H9 (cell line): ENCODE results near the gene TIMM50. TPM values are rescaled to one million over a fixed set of nuclear protein-coding genes. Genes with fewer than 3 reads are reported as not detected.

Experiments used
- DNase-seq: peaks from one replicate; pipeline ENCODE4 v3.0.0-alpha.2; 2017
- H2AFZ ChIP-seq: one replicate; pipeline ENCODE4 v1.6.1; 2013; ENCODE audit warnings: mild to moderate bottlenecking, low read length, control low read depth, moderate library complexity
- H2AK5ac ChIP-seq: 2 replicates; pipeline ENCODE4 v1.6.1; 2013; ENCODE audit warnings: low read length, control low read depth, mixed read lengths; ENCODE audit not compliant: insufficient read length
- H2BK120ac ChIP-seq: one replicate; pipeline ENCODE4 v1.6.1; 2013; ENCODE audit warnings: low read depth, mild to moderate bottlenecking, low read length, control low read depth, inconsistent platforms; ENCODE audit not compliant: poor library complexity, severe bottlenecking
- H2BK12ac ChIP-seq: 2 replicates; pipeline ENCODE4 v1.6.1; 2013; ENCODE audit warnings: low read length, control low read depth, mixed read lengths, low read depth; ENCODE audit not compliant: insufficient read length
- H2BK15ac ChIP-seq: 2 replicates; pipeline ENCODE4 v1.6.1; 2013; ENCODE audit warnings: low read depth, low read length, control low read depth
- H2BK20ac ChIP-seq: one replicate; pipeline ENCODE4 v1.6.1; 2013; ENCODE audit warnings: low read depth, mild to moderate bottlenecking, low read length, control low read depth, inconsistent platforms; ENCODE audit not compliant: poor library complexity, severe bottlenecking
- H2BK5ac ChIP-seq: 2 replicates; pipeline ENCODE4 v1.6.1; 2013; ENCODE audit warnings: low read length, control low read depth, mixed read lengths; ENCODE audit not compliant: insufficient read length
- H3K14ac ChIP-seq: 2 replicates; pipeline ENCODE4 v1.6.1; 2013; ENCODE audit warnings: low read length, control low read depth; ENCODE audit not compliant: insufficient read depth
- H3K18ac ChIP-seq: 2 replicates; pipeline ENCODE4 v1.6.1; 2013; ENCODE audit warnings: low read depth, mild to moderate bottlenecking, mixed read lengths, low read length, control low read depth; ENCODE audit not compliant: insufficient read length
- H3K23ac ChIP-seq: 2 replicates; pipeline ENCODE4 v1.6.1; 2013; ENCODE audit warnings: low read length, control low read depth, mixed read lengths, low read depth; ENCODE audit not compliant: insufficient read length
- H3K23me2 ChIP-seq: 2 replicates; pipeline ENCODE4 v1.6.1; 2013; ENCODE audit warnings: low read depth, mild to moderate bottlenecking, mixed read lengths, low read length, control low read depth; ENCODE audit not compliant: insufficient read length, poor library complexity, severe bottlenecking
- H3K27ac ChIP-seq: 2 replicates; pipeline ENCODE4 v1.5.1; 2013; ENCODE audit warnings: low read length, control low read depth, mixed read lengths, low read depth; ENCODE audit not compliant: insufficient read length
- H3K27me3 ChIP-seq: 2 replicates; pipeline ENCODE4 v1.6.1; 2013; ENCODE audit warnings: low read length, control low read depth, inconsistent platforms; ENCODE audit not compliant: insufficient read depth
- H3K4ac ChIP-seq: 2 replicates; pipeline ENCODE4 v1.6.1; 2013; ENCODE audit warnings: low read depth, mild to moderate bottlenecking, control low read depth, inconsistent platforms, low read length, moderate library complexity
- H3K4me1 ChIP-seq: 2 replicates; pipeline ENCODE4 v1.6.1; 2013; ENCODE audit warnings: low read length, control low read depth, inconsistent platforms; ENCODE audit not compliant: insufficient read depth
- H3K4me2 ChIP-seq: 2 replicates; pipeline ENCODE4 v1.6.1; 2013; ENCODE audit warnings: low read length, control low read depth, mixed read lengths; ENCODE audit not compliant: insufficient read length, insufficient read depth
- H3K56ac ChIP-seq: 2 replicates; pipeline ENCODE4 v1.6.1; 2013; ENCODE audit warnings: low read depth, mild to moderate bottlenecking, mixed read lengths, low read length, control low read depth; ENCODE audit not compliant: insufficient read length
- H3K79me1 ChIP-seq: 2 replicates; pipeline ENCODE4 v1.6.1; 2013; ENCODE audit warnings: low read depth, mild to moderate bottlenecking, moderate library complexity, low read length, control low read depth, inconsistent platforms; ENCODE audit not compliant: insufficient read depth, poor library complexity, severe bottlenecking
- H3K79me2 ChIP-seq: 2 replicates; pipeline ENCODE4 v1.6.1; 2013; ENCODE audit warnings: low read length, control low read depth, inconsistent platforms; ENCODE audit not compliant: insufficient read depth
- H3K9ac ChIP-seq: 2 replicates; pipeline ENCODE4 v1.6.1; 2013; ENCODE audit warnings: low read length, control low read depth, mixed read lengths; ENCODE audit not compliant: insufficient read length; ENCODE audit errors: extremely low read depth
- H3K9me3 ChIP-seq: one replicate; pipeline ENCODE4 v1.6.1; 2013; ENCODE audit warnings: low read depth, low read length, inconsistent platforms; ENCODE audit not compliant: control insufficient read depth
- H3T11ph ChIP-seq: one replicate; pipeline ENCODE4 v1.6.1; 2013; ENCODE audit warnings: mild to moderate bottlenecking, low read length, control low read depth, inconsistent platforms
- H4K20me1 ChIP-seq: one replicate; pipeline ENCODE4 v1.6.1; 2013; ENCODE audit not compliant: control insufficient read depth, insufficient read length, insufficient read depth
- H4K5ac ChIP-seq: 2 replicates; pipeline ENCODE4 v1.6.1; 2013; ENCODE audit warnings: low read depth, mild to moderate bottlenecking, mixed read lengths, low read length, control low read depth; ENCODE audit not compliant: insufficient read length
- H4K8ac ChIP-seq: replicated peaks from 2 replicates; pipeline ENCODE4 v1.6.1; 2013; ENCODE audit warnings: low read length, control low read depth, mixed read lengths, low read depth; ENCODE audit not compliant: insufficient read length
- H4K91ac ChIP-seq: 2 replicates; pipeline ENCODE4 v1.6.1; 2013; ENCODE audit warnings: low read depth, mild to moderate bottlenecking, moderate library complexity, mixed read lengths, low read length, control low read depth; ENCODE audit not compliant: insufficient read length
- H3K27ac Mint-ChIP-seq, 3 experiments: 2 replicates in 2 of 3; 3 replicates in 1 of 3; pipeline ENCODE4 v1.8.0; 2020 to 2021; ENCODE audit warnings: mixed read lengths in 3 of 3, mild to moderate bottlenecking in 1 of 3, moderate library complexity in 1 of 3
- H3K27me3 Mint-ChIP-seq: 2 replicates; pipeline ENCODE4 v1.8.0; 2021; ENCODE audit warnings: low read depth, mild to moderate bottlenecking, moderate library complexity, mixed read lengths
- H3K36me3 Mint-ChIP-seq, 3 experiments: 2 replicates in 2 of 3; 3 replicates in 1 of 3; pipeline ENCODE4 v1.8.0; 2020 to 2021; ENCODE audit warnings: low read depth in 3 of 3, mixed read lengths in 3 of 3; ENCODE audit not compliant: insufficient read depth in 1 of 3
- H3K4me1 Mint-ChIP-seq, 2 experiments: 2 replicates each; pipeline ENCODE4 v1.8.0; 2020; ENCODE audit warnings: mixed read lengths in 2 of 2
- H3K4me3 Mint-ChIP-seq, 2 experiments: 2 replicates in 1 of 2; 3 replicates in 1 of 2; pipeline ENCODE4 v1.8.0; 2020 to 2021; ENCODE audit warnings: mild to moderate bottlenecking in 2 of 2, mixed read lengths in 2 of 2, moderate library complexity in 1 of 2
- H3K9me3 Mint-ChIP-seq, 2 experiments: 2 replicates in 1 of 2; 3 replicates in 1 of 2; pipeline ENCODE4 v1.8.0; 2020; ENCODE audit warnings: mild to moderate bottlenecking in 2 of 2, mixed read lengths in 2 of 2, moderate library complexity in 1 of 2
- CTCF ChIP-seq: fragments of 200-600 bp; sonication (generic); conservative IDR thresholded peaks from 3 replicates; pipeline ENCODE4 v1.8.0; 2021; ENCODE audit warnings: antibody characterized with exemption, mild to moderate bottlenecking
- WGBS: extraction: QIAGEN DNeasy Blood & Tissue Kit; methylation state at CpG from one replicate; pipeline ENCODE4 v1.1.7; 2013; ENCODE audit warnings: missing lambda C conversion rate, low lambda C conversion rate, mixed read lengths; ENCODE audit not compliant: insufficient read length; ENCODE audit errors: extremely low coverage; 5-methylcytosine and 5-hydroxymethylcytosine counted together
- total RNA-seq: library from RNA; stranded (reverse); gene quantifications from 2 replicates; pipeline ENCODE4 v1.2.1, GENCODE V29; 2021

The TIMM50 gene
- total RNA-seq, 1 experiment from 2014 or later = 128 TPM

DNA sequence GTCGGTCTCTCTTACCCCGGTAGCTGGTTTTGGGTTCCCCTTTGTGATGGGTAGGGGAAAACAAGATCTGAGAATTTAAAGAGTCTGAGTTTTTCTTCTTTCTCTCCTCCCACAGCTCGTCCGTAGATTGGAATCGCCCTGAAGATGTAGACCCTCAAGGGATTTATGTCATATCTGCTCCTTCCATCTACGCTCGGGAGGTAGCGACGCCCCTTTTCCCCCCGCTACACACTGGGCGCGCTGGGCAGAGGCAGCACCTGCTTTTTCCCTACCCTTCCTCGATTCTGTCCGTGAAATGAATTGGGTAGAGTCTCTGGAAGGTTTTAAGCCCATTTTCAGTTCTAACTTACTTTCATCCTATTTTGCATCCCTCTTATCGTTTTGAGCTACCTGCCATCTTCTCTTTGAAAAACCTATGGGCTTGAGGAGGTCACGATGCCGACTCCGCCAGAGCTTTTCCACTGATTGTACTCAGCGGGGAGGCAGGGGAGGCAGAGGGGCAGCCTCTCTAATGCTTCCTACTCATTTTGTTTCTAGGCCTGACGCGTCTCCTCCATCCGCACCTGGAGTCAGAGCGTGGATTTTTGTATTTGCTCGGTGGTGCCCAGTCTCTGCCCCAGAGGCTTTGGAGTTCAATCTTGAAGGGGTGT, 27.2 kb downstream of the TIMM50 start:
- H3K4me3 Mint-ChIP-seq = peak overlapping the region; percentile 72 to 83
- H3K79me1 ChIP-seq = no peaks in the 10 kb centered on the region
- no peak overlapping the region for H3K23ac ChIP-seq
- H2BK15ac ChIP-seq = no peak overlapping the region
- no peak overlapping the region for H2AK5ac ChIP-seq
- H4K91ac ChIP-seq = no peak overlapping the region
- no peak overlapping the region for H2BK12ac ChIP-seq
- peak overlapping the region; percentile 74 for H3K4me2 ChIP-seq
- peaks cover 10% of the 10 kb centered on the region for H3K23me2 ChIP-seq
- peaks cover 9 to 10% of the 10 kb centered on the region in 2 experiments for H3K4me1 Mint-ChIP-seq
- H3K27ac ChIP-seq = no peak overlapping the region
- H2BK20ac ChIP-seq = no peak overlapping the region
- H3K79me2 ChIP-seq = no peaks in the 10 kb centered on the region
- H3K9me3 ChIP-seq = no peaks in the 10 kb centered on the region
- H3K27ac Mint-ChIP-seq = no peak overlapping the region
- no peaks in the 10 kb centered on the region for H3K4me1 ChIP-seq
- peaks cover 19% of the 10 kb centered on the region; the same call in 1 of the 2 replicates for H3K27me3 ChIP-seq
- H3K18ac ChIP-seq = no peak overlapping the region
- no peak overlapping the region for H3K14ac ChIP-seq
- no peak overlapping the region for H4K5ac ChIP-seq
- peaks cover 11 to 15% of the 10 kb centered on the region in 2 experiments; a peak in 4 of 5 replicates for H3K9me3 Mint-ChIP-seq
- WGBS = no CpG with 5 or more reads among the region's 24 CpGs
- no peak overlapping the region for H3T11ph ChIP-seq
- H2BK120ac ChIP-seq = no peak overlapping the region
- H3K36me3 Mint-ChIP-seq = peaks cover 0 to 11% (median 3%) of the 10 kb centered on the region in 3 experiments; a peak in 3 of 7 replicates
- no peak overlapping the region for H2BK5ac ChIP-seq
- H4K20me1 ChIP-seq = no peaks in the 10 kb centered on the region
- peaks cover 86% of the 10 kb centered on the region for H3K27me3 Mint-ChIP-seq
- no peak overlapping the region for H3K4ac ChIP-seq
- TF ChIP-seq CTCF = no peak
- DNase-seq = no peak
- H3K56ac ChIP-seq = no peak overlapping the region
- H3K9ac ChIP-seq = no peak overlapping the region
- H2AFZ ChIP-seq = no peak overlapping the region
- no peak overlapping the region for H4K8ac ChIP-seq
